GM10266 (cell line): Measurements from ENCODE around the gene NPRL2.
A peak's percentile ranks its signal among the peaks of the same experiment; 100 is the strongest.

Experiments
- DNase-seq: peaks from one replicate; pipeline ENCODE4 v3.0.0; 2012; ENCODE audit errors: extremely low spot score
- CTCF ChIP-seq: IDR thresholded peaks from 2 replicates; pipeline ENCODE4 v1.5.1; 2012; ENCODE audit warnings: mild to moderate bottlenecking, low read depth; ENCODE audit not compliant: control insufficient read depth, insufficient read depth; ENCODE audit errors: missing control alignments

The NPRL2 gene

DNA sequence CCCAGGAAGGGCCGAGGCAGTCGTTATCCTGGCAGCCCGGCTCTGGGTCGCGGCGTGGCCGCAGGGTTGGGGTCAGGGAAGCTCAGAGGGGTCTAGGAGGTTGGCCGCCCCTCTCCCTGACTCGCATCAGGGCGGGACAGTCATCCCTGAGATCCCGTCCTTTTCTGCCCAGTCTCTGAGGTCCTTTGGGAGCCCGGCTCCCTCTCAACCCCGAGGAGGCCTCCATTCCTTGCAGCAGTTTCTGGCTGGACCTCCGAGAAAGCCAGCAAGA lies 28.5 kb downstream of the NPRL2 start:
- DNase-seq: no peak

GRCh38 chr3:50321336-50322114 lies 29.1 kb downstream of the NPRL2 start:
- DNase-seq: peak; percentile 94
- TF ChIP-seq CTCF: peak; percentile 51

More for the DNA sequence above, 28.5 kb downstream of the NPRL2 start:
- TF ChIP-seq CTCF: no peak

GRCh38 chr3:50320853-50321335 lies 29.7 kb downstream of the NPRL2 start:
- no peak for TF ChIP-seq CTCF

DNA sequence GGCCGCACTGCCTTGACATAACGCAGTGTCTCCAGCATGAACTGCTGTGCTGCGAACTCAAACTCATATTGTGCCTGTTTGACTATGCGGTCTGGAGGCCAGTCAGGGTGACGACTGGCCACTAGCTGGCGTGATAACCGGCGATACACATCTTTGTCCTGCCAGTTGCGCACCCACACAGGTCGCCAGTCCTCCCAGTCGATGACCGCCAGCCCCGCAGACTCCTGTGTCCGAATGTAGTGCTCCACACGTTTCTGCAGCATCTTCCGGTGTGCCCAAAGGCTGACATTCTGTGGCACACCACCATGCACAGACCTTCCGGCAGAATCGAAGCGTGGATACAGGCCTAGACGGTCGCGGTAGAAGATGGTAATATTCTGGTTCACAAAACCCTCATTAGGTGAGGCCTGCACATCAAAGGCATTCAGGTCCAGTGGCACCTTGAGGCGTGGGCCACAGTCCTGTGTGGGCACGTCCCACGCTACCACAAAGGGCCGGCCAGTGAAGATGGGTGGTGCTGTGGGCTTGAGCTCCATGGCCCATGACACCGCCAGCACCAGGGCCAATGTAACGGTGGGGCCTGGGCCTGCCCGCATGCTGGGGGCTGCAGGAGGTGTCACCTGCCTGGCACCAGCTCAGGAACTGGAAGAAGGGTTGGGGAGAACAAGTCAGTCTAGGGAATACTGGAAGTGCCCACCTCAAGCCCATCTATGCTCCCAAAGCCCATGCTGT lies 30.5 kb downstream of the NPRL2 start:
- no peak for DNase-seq
- no peak for TF ChIP-seq CTCF

More at GRCh38 chr3:50320853-50321335, 29.7 kb downstream of the NPRL2 start:
- peak; percentile 90 for DNase-seq

DNA sequence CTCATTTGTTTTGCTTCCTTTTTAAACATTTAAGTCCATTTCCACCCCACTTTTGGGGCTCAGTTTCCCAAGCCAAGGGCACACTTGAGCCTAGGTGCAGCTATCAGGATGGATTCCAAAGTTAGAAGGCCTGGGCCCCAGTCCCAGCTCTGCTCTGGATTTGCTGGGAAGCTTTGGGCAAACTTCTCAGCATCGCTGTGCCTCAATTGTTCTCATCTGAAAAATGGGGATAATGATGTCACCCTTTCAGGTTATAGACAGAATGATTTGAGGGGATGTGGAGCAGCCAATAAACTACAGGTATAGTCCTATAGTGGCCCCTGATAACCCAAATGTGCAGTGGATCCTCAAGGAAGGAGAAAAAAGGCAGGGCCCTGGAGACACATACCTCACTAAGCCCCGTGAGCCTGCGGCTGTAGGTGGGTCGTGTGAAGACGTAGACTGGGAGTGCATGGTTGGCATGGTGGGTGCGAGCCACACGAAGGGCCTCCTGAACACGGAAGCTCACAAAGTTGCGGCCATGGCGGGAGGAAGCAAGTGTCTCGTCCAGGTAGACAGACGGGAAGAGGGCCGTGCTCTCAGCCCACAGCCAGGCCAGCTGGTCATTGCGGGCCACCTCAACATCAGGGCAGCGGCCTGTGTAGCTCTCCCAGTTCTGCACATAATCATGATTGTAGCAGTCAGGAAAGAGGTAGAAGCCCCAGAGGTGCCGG lies 31.2 kb downstream of the NPRL2 start:
- no peak for DNase-seq
- TF ChIP-seq CTCF: no peak

- DNase-seq: no peak
- no peak for TF ChIP-seq CTCF
Measured at GRCh38 chr3:50318615-50319014, 32.0 kb downstream of the NPRL2 start.
